ENCODE measurements around the gene GNG7.

DNA sequence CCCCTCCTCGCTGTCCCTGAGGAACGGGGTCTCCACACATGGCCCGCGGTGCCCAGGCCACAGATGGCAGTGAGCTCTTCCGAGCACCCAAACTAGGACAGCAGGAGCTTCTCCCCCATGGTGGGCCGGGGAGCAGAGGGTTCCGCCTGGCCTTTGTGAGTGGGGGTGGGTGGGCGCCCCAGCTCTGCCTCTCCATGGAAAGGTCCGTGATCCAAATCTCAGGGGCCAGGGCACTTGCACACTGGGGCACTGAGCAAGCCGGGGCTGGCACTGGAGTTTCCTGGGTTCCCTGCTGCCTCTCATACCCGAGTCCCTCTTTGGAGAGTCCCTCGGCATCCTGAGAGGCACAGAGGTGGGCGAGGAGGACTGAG is 20.8 kb upstream of the GNG7 start:
- TF ChIP-seq CTCF (conservative IDR thresholded peaks at IDR 0.05 in 1 of 2, IDR thresholded peaks at IDR 0.05 in 1 of 2; ENCODE audit: extremely low read depth in 1 of 2, insufficient read depth in 1 of 2, low read depth in 1 of 2, low read length in 2 of 2) (no peak), EZH2 (IDR thresholded peaks at IDR 0.05; ENCODE audit: borderline replicate concordance, low read length) (no peak)

All from mammary epithelial cell (primary cell).